ENCODE data around the gene GNAL. TPM values are rescaled to one million over a fixed set of nuclear protein-coding genes. Genes with fewer than 3 reads are reported as not detected.

The GNAL gene
- total RNA-seq, 1 experiment from 2014 or later: 0.15 TPM

DNA sequence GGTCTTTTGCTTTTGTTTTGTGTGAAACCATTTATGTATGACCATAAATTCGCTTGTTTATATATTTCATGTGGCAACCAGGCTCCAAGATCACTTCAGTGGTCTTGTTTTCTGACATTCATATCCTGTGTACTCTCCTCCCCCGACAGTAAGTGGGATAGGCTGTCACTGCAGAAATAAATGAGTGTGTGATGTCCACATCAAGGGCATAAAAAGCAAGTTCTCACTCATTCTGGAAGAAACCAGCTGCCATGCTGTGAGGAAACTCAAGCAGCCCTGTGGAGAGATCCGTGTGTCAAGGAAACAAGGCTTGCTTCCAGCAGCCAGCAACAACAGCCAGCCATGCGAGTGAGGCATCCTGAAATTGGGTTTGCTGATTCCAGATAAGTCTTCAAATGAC, 39.2 kb upstream of the GNAL start:
- no peak for ATAC-seq
- Histone ChIP-seq H2AFZ (ENCODE audit: low read length) (no peak overlapping the region), H3K4me2 (ENCODE audit: low read length) (no peak overlapping the region), H3K27ac (ENCODE audit: low read length) (no peak overlapping the region), H3K4me1 (ENCODE audit: insufficient read depth, low read length) (no peaks in the 10 kb centered on the region), H3K9me2 (replicated peaks; ENCODE audit: low read length) (no peaks in the 10 kb centered on the region), H3K27me3 (ENCODE audit: low read length) (peaks cover 49% of the 10 kb centered on the region), H3K9me3 (ENCODE audit: low read length) (no peaks in the 10 kb centered on the region), H3K79me2 (ENCODE audit: low read length) (no peaks in the 10 kb centered on the region), H3K9ac (ENCODE audit: low read length) (no peak overlapping the region), H4K20me1 (ENCODE audit: low read length) (no peaks in the 10 kb centered on the region), H3F3A (ENCODE audit: low read length, unreplicated experiment) (no peaks in the 10 kb centered on the region), H3K4me3 (ENCODE audit: low read length) (no peak overlapping the region), H3K36me3 (ENCODE audit: low read depth, low read length) (no peaks in the 10 kb centered on the region)
- ChIA-PET POLR2A (ENCODE audit: unreplicated experiment) (no interaction called here), CTCF (no interaction called here)
- intact Hi-C loops (cut with micrococcal nuclease): no loop called here
- BruUV-seq (replicated peaks): no TSS peak
- no peak for TF ChIP-seq EZH2 (IDR thresholded peaks at IDR 0.05; ENCODE audit: low read length, unreplicated experiment)
- TF ChIP-seq, protein P1, sequence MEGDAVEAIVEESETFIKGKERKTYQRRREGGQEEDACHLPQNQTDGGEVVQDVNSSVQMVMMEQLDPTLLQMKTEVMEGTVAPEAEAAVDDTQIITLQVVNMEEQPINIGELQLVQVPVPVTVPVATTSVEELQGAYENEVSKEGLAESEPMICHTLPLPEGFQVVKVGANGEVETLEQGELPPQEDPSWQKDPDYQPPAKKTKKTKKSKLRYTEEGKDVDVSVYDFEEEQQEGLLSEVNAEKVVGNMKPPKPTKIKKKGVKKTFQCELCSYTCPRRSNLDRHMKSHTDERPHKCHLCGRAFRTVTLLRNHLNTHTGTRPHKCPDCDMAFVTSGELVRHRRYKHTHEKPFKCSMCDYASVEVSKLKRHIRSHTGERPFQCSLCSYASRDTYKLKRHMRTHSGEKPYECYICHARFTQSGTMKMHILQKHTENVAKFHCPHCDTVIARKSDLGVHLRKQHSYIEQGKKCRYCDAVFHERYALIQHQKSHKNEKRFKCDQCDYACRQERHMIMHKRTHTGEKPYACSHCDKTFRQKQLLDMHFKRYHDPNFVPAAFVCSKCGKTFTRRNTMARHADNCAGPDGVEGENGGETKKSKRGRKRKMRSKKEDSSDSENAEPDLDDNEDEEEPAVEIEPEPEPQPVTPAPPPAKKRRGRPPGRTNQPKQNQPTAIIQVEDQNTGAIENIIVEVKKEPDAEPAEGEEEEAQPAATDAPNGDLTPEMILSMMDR (conservative IDR thresholded peaks at IDR 0.05; ENCODE audit: low read depth, low read length): no peak
- no peak for TF ChIP-seq EZH2phosphoT487 (IDR thresholded peaks at IDR 0.05; ENCODE audit: borderline replicate concordance, low read length)
- DNase-seq: no peak

DNA sequence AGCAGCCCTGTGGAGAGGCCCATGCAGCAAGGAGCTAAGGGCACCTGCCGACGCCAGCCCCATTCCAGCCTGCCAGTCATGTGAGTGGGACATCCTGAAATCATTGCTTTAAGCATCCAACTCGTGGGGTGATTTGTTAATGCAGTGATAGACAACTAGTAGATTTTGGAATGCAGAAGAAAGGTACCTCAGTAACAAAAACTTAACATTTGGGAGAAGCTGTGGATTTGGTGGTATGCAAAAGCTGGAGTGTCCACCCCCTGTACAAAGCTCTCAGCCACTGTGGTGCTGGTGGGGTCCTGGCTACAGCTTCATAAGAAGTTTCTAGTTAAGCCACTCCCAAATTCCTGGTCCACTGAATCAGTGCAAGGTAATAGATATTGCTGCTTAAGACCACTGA, 37.2 kb upstream of the GNAL start:
- Histone ChIP-seq H3K9ac (ENCODE audit: low read length) (no peak overlapping the region), H3F3A (ENCODE audit: low read length, unreplicated experiment) (no peaks in the 10 kb centered on the region), H3K27me3 (ENCODE audit: low read length) (peaks cover 61% of the 10 kb centered on the region), H3K4me3 (ENCODE audit: low read length) (no peak overlapping the region), H3K9me2 (replicated peaks; ENCODE audit: low read length) (no peaks in the 10 kb centered on the region), H4K20me1 (ENCODE audit: low read length) (no peaks in the 10 kb centered on the region), H2AFZ (ENCODE audit: low read length) (no peak overlapping the region), H3K4me1 (ENCODE audit: insufficient read depth, low read length) (no peaks in the 10 kb centered on the region), H3K36me3 (ENCODE audit: low read depth, low read length) (no peaks in the 10 kb centered on the region), H3K9me3 (ENCODE audit: low read length) (no peaks in the 10 kb centered on the region), H3K27ac (ENCODE audit: low read length) (no peak overlapping the region), H3K79me2 (ENCODE audit: low read length) (no peaks in the 10 kb centered on the region), H3K4me2 (ENCODE audit: low read length) (no peak overlapping the region)
- ATAC-seq: no peak
- intact Hi-C loops (cut with micrococcal nuclease): no loop called here
- CTCF ChIA-PET: no interaction called here
- POLR2A ChIA-PET (ENCODE audit: unreplicated experiment): no interaction called here
- BruUV-seq (replicated peaks): no TSS peak
- no peak for DNase-seq
- TF ChIP-seq, protein P1 (conservative IDR thresholded peaks at IDR 0.05; ENCODE audit: low read depth, low read length): no peak
- TF ChIP-seq EZH2phosphoT487 (IDR thresholded peaks at IDR 0.05; ENCODE audit: borderline replicate concordance, low read length): no peak
- TF ChIP-seq EZH2 (IDR thresholded peaks at IDR 0.05; ENCODE audit: low read length, unreplicated experiment): no peak

DNA sequence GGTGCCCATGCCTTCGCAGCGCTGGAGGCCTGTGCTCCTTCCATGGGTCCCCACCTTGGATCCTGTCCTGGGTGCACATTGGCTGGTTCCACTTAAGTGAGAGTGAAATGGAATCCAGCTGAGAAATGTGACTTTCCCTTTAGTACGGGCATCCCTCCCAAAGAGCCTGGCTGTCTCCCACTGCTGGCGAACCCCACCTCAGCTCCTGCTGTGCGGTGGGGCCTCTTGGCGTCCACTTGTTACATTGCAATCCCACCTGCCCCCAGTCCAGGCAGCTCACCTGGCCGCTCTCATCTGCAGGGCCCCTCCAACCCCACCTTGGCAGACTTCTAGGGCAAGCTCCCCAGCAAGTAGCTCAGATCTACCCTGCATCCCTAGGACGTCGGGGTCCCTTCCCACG, 35.5 kb upstream of the GNAL start:
- H3K36me3 ChIP-seq (ENCODE audit: low read depth, low read length): no peaks in the 10 kb centered on the region
- TF ChIP-seq EZH2phosphoT487 (IDR thresholded peaks at IDR 0.05; ENCODE audit: borderline replicate concordance, low read length) (no peak), EZH2 (IDR thresholded peaks at IDR 0.05; ENCODE audit: low read length, unreplicated experiment) (no peak)
- TF ChIP-seq, protein P1 (conservative IDR thresholded peaks at IDR 0.05; ENCODE audit: low read depth, low read length): no peak
- H3K9ac ChIP-seq (ENCODE audit: low read length): no peak overlapping the region
- H3K79me2 ChIP-seq (ENCODE audit: low read length): no peaks in the 10 kb centered on the region
- H3K4me1 ChIP-seq (ENCODE audit: insufficient read depth, low read length): no peaks in the 10 kb centered on the region
- H2AFZ ChIP-seq (ENCODE audit: low read length): no peak overlapping the region
- no peaks in the 10 kb centered on the region for H4K20me1 ChIP-seq (ENCODE audit: low read length)
- H3K9me3 ChIP-seq (ENCODE audit: low read length): no peaks in the 10 kb centered on the region
- ATAC-seq: no peak
- H3K27ac ChIP-seq (ENCODE audit: low read length): no peak overlapping the region
- no peaks in the 10 kb centered on the region for H3F3A ChIP-seq (ENCODE audit: low read length, unreplicated experiment)
- no peak overlapping the region for H3K4me2 ChIP-seq (ENCODE audit: low read length)
- H3K27me3 ChIP-seq (ENCODE audit: low read length): peaks cover 77% of the 10 kb centered on the region
- ChIA-PET POLR2A (ENCODE audit: unreplicated experiment) (no interaction called here), CTCF (no interaction called here)
- H3K4me3 ChIP-seq (ENCODE audit: low read length): no peak overlapping the region
- BruUV-seq (replicated peaks): no TSS peak
- no peak for DNase-seq
- intact Hi-C loops (cut with micrococcal nuclease): no loop called here
- no peaks in the 10 kb centered on the region for H3K9me2 ChIP-seq (replicated peaks; ENCODE audit: low read length)
